ENCODE results near the gene RNF13.
A peak's percentile ranks its signal among the peaks of the same experiment; 100 is the strongest.

DNA sequence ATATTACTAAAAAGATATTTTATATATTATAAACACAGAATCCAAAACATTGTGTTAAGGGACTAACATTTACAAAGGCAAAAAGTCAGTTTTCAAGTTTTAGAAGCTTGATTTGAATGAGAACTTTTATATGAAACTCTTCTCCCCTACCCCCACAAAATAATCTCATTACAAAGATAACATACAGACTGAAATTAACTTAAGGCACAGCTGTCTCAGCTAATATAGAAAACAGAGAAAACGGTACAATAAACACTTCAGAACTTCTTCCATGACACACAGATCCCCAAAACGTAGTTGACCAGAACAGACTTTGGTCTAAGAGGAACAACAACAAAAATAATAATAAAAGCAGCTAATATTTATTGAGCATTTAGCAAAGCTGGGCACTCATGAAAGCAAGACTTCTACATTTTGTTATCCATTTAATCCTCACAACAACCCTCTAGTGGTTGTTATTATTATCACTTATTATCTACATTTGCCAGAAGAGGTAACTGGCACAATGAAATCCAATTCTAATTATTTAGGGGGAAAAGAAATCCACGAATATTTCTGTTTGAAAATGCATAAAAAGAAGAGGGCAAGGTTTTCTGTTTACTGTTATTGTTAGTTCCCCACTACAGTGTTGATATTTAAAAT is 89.6 kb downstream of the RNF13 start:
- TF ChIP-seq, protein P1, sequence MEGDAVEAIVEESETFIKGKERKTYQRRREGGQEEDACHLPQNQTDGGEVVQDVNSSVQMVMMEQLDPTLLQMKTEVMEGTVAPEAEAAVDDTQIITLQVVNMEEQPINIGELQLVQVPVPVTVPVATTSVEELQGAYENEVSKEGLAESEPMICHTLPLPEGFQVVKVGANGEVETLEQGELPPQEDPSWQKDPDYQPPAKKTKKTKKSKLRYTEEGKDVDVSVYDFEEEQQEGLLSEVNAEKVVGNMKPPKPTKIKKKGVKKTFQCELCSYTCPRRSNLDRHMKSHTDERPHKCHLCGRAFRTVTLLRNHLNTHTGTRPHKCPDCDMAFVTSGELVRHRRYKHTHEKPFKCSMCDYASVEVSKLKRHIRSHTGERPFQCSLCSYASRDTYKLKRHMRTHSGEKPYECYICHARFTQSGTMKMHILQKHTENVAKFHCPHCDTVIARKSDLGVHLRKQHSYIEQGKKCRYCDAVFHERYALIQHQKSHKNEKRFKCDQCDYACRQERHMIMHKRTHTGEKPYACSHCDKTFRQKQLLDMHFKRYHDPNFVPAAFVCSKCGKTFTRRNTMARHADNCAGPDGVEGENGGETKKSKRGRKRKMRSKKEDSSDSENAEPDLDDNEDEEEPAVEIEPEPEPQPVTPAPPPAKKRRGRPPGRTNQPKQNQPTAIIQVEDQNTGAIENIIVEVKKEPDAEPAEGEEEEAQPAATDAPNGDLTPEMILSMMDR (IDR thresholded peaks at IDR 0.05): peak; percentile 41; the same call in 1 of the 2 replicates
- TF ChIP-seq POLR2AphosphoS5 (IDR thresholded peaks at IDR 0.05; ENCODE audit: low read depth, low read length): no peak
- no peak for TF ChIP-seq SIN3A (IDR thresholded peaks at IDR 0.05; ENCODE audit: borderline replicate concordance, insufficient read depth, low read depth, low read length)
- no peak for TF ChIP-seq TCF7L2 (IDR thresholded peaks at IDR 0.05; ENCODE audit: low read depth, low read length)
- TF ChIP-seq, protein P2, sequence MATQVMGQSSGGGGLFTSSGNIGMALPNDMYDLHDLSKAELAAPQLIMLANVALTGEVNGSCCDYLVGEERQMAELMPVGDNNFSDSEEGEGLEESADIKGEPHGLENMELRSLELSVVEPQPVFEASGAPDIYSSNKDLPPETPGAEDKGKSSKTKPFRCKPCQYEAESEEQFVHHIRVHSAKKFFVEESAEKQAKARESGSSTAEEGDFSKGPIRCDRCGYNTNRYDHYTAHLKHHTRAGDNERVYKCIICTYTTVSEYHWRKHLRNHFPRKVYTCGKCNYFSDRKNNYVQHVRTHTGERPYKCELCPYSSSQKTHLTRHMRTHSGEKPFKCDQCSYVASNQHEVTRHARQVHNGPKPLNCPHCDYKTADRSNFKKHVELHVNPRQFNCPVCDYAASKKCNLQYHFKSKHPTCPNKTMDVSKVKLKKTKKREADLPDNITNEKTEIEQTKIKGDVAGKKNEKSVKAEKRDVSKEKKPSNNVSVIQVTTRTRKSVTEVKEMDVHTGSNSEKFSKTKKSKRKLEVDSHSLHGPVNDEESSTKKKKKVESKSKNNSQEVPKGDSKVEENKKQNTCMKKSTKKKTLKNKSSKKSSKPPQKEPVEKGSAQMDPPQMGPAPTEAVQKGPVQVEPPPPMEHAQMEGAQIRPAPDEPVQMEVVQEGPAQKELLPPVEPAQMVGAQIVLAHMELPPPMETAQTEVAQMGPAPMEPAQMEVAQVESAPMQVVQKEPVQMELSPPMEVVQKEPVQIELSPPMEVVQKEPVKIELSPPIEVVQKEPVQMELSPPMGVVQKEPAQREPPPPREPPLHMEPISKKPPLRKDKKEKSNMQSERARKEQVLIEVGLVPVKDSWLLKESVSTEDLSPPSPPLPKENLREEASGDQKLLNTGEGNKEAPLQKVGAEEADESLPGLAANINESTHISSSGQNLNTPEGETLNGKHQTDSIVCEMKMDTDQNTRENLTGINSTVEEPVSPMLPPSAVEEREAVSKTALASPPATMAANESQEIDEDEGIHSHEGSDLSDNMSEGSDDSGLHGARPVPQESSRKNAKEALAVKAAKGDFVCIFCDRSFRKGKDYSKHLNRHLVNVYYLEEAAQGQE (IDR thresholded peaks at IDR 0.05; ENCODE audit: insufficient read depth in 1 of 2, low read depth in 2 of 2, low read length in 1 of 2): no peak

All from Panc1 (cell line).